Stimulated activated CD4-positive, alpha-beta T cell treated with anti-CD3 and anti-CD28 coated beads, Interleukin-2, amount 100 ng/mL, for 24 hours (primary cell): ENCODE results near the gene POU2F2.
A peak's percentile ranks its signal among the peaks of the same experiment; 100 is the strongest.
"Not testable (repeated sequence)": the region's sequence is repeated elsewhere in the genome, so short reads cannot be mapped to it uniquely, and the experiment has no call there.

ENCODE experiments used
- DNase-seq, 2 donors: peaks; one replicate each; pipeline ENCODE4 v3.0.0-alpha.2; 2020

POU2F2 gene

GRCh38 chr19:42124386-42124901, 7.8 kb downstream of the POU2F2 start:
- DNase-seq: no peak

- DNase-seq: no peak
These were observed 8.5 kb downstream of the POU2F2 start for GRCh38 chr19:42123765-42124164.

GRCh38 chr19:42122691-42123607, 9.3 kb downstream of the POU2F2 start:
- DNase-seq: peak; percentile 79 to 80

- peak; percentile 85 to 86 for DNase-seq
These were observed 10.6 kb downstream of the POU2F2 start for GRCh38 chr19:42121656-42122069.

- DNase-seq: peak in 1 of 2 donors; percentile 21
These were observed 11.1 kb downstream of the POU2F2 start for GRCh38 chr19:42121036-42121621.

- no peak for DNase-seq
These were observed 11.8 kb downstream of the POU2F2 start for GRCh38 chr19:42120276-42120980.

GRCh38 chr19:42117076-42117475, 15.2 kb downstream of the POU2F2 start:
- no peak for DNase-seq

GRCh38 chr19:42116308-42117075, 15.8 kb downstream of the POU2F2 start:
- no peak for DNase-seq

- DNase-seq: no peak
These were observed 16.5 kb downstream of the POU2F2 start for GRCh38 chr19:42115705-42116104.

- no peak for DNase-seq
These were observed 17.0 kb downstream of the POU2F2 start for GRCh38 chr19:42115219-42115618.

GRCh38 chr19:42114412-42114811, 17.8 kb downstream of the POU2F2 start:
- no peak for DNase-seq

GRCh38 chr19:42113641-42114348, 18.5 kb downstream of the POU2F2 start:
- no peak for DNase-seq

- DNase-seq: no peak
These were observed 20.4 kb downstream of the POU2F2 start for GRCh38 chr19:42111811-42112210.

- DNase-seq: no peak
These were observed 20.9 kb downstream of the POU2F2 start for GRCh38 chr19:42111384-42111783.

GRCh38 chr19:42110658-42111057, 21.6 kb downstream of the POU2F2 start:
- DNase-seq: no peak

GRCh38 chr19:42109896-42110295, 22.4 kb downstream of the POU2F2 start:
- DNase-seq: no peak

- DNase-seq: peak; percentile 92
These were observed 23.5 kb downstream of the POU2F2 start for GRCh38 chr19:42108527-42109389.

GRCh38 chr19:42105368-42105767, 26.9 kb downstream of the POU2F2 start:
- DNase-seq: no peak

GRCh38 chr19:42102877-42103276, 29.4 kb downstream of the POU2F2 start:
- no peak for DNase-seq

GRCh38 chr19:42100241-42100640, 32.0 kb downstream of the POU2F2 start:
- not testable (repeated sequence) for DNase-seq
